Measurements from ENCODE around the gene FOXO6. TPM values are rescaled to one million over a fixed set of nuclear protein-coding genes. Genes with fewer than 3 reads are reported as not detected.

The FOXO6 gene
- total and polyA plus RNA-seq, 2 of the 13 experiments (the other 11 are each of a cell fraction or from before 2014, with no cell fraction given), result 0.13 TPM; not detected in 1

- no peak for TF ChIP-seq THAP11 (CRISPR knock-in tag; IDR thresholded peaks at IDR 0.05)
- TF ChIP-seq HNF4A (CRISPR knock-in tag; IDR thresholded peaks at IDR 0.05), result no peak
- TF ChIP-seq ZNF296 (CRISPR knock-in tag; conservative IDR thresholded peaks at IDR 0.05), result no peak
- no peak for TF ChIP-seq ZNF629 (CRISPR knock-in tag; conservative IDR thresholded peaks at IDR 0.05)
- no peak for TF ChIP-seq ZNF788 (CRISPR knock-in tag; IDR thresholded peaks at IDR 0.05; ENCODE audit: borderline replicate concordance)
- TF ChIP-seq SRSF4 (IDR thresholded peaks at IDR 0.05; ENCODE audit: low read depth, low read length, poor library complexity, severe bottlenecking), result no peak
- TF ChIP-seq, protein P1, sequence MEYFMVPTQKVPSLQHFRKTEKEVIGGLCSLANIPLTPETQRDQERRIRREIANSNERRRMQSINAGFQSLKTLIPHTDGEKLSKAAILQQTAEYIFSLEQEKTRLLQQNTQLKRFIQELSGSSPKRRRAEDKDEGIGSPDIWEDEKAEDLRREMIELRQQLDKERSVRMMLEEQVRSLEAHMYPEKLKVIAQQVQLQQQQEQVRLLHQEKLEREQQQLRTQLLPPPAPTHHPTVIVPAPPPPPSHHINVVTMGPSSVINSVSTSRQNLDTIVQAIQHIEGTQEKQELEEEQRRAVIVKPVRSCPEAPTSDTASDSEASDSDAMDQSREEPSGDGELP (IDR thresholded peaks at IDR 0.05; ENCODE audit: borderline replicate concordance, low read depth), result no peak
- no peak for TF ChIP-seq ZNF782 (CRISPR knock-in tag; IDR thresholded peaks at IDR 0.05; ENCODE audit: borderline replicate concordance)
- TF ChIP-seq SMYD3 (CRISPR knock-in tag; IDR thresholded peaks at IDR 0.05), result no peak
- TF ChIP-seq ZNF549 (CRISPR knock-in tag; IDR thresholded peaks at IDR 0.05), result no peak
- no peak for TF ChIP-seq FOSL1 (CRISPR knock-in tag; IDR thresholded peaks at IDR 0.05; ENCODE audit: borderline replicate concordance)
Observed at GRCh38 chr1:41387667-41388091, 26.4 kb downstream of the FOXO6 start (continued).

GRCh38 chr1:41388510-41388909 is 27.3 kb downstream of the FOXO6 start:
- ATAC-seq, result no peak
- H3K36me3 ChIP-seq (replicated peaks in 1 of 2; ENCODE audit: control insufficient read depth in 1 of 2, insufficient read depth in 2 of 2, low read length in 2 of 2), result no peaks in the 10 kb centered on the region
- ChIA-PET POLR2A (no interaction called here), CTCF (ENCODE audit: low intra/inter-chr PET ratio, low total read pairs) (no interaction called here)
- WGBS (ENCODE audit: low lambda C conversion rate), result 0% methylated on average over 3 of the region's 6 CpGs
- H3K4me2 ChIP-seq (ENCODE audit: low read depth, low read length), result no peak overlapping the region
- H3K79me2 ChIP-seq (ENCODE audit: insufficient read depth, low read length), result no peaks in the 10 kb centered on the region
- H3K27ac ChIP-seq (ENCODE audit: extremely low read length, insufficient read depth, low read length), result no peak overlapping the region
- H3K4me3 ChIP-seq (replicated peaks in 1 of 3; ENCODE audit: insufficient read depth in 1 of 3, low read depth in 2 of 3, low read length in 3 of 3), result no peak overlapping the region
- intact Hi-C loops (cut with micrococcal nuclease; ENCODE audit: unreplicated experiment) (no loop called here), in situ Hi-C loops (cut with HindIII; ENCODE audit: extremely low pct_ligation_motif_present, low pct_unique_long_range_greater_than_20kb) (no loop called here)
- no peak for DNase-seq (ENCODE audit: low spot score)
- no peak overlapping the region for H2AFZ ChIP-seq (ENCODE audit: low read length)
- no TSS peak for BruUV-seq (replicated peaks)
- H3K27me3 ChIP-seq (ENCODE audit: control insufficient read depth in 1 of 2, insufficient read depth in 2 of 2, low read length in 2 of 2), result peaks cover 2 to 41% of the 10 kb centered on the region in 2 experiments; a peak in 3 of 5 replicates
- no peaks in the 10 kb centered on the region for H4K20me1 ChIP-seq (ENCODE audit: insufficient read depth, low read length)
- H3K9me3 ChIP-seq (ENCODE audit: low read length), result no peaks in the 10 kb centered on the region
- no peaks in the 10 kb centered on the region for H3K4me1 ChIP-seq (ENCODE audit: insufficient read depth, low read length)
- no peak for FAIRE-seq
- no peak overlapping the region for H3K9ac ChIP-seq (ENCODE audit: insufficient read depth, low read depth, low read length)
- TF ChIP-seq ZNF614 (CRISPR knock-in tag; IDR thresholded peaks at IDR 0.05; ENCODE audit: borderline replicate concordance) (no peak), ZFP82 (CRISPR knock-in tag; IDR thresholded peaks at IDR 0.05; ENCODE audit: borderline replicate concordance) (no peak), HOXA7 (CRISPR knock-in tag; IDR thresholded peaks at IDR 0.05) (no peak), KDM1A (CRISPR knock-in tag; IDR thresholded peaks at IDR 0.05) (no peak)
- TF ChIP-seq, protein P2, sequence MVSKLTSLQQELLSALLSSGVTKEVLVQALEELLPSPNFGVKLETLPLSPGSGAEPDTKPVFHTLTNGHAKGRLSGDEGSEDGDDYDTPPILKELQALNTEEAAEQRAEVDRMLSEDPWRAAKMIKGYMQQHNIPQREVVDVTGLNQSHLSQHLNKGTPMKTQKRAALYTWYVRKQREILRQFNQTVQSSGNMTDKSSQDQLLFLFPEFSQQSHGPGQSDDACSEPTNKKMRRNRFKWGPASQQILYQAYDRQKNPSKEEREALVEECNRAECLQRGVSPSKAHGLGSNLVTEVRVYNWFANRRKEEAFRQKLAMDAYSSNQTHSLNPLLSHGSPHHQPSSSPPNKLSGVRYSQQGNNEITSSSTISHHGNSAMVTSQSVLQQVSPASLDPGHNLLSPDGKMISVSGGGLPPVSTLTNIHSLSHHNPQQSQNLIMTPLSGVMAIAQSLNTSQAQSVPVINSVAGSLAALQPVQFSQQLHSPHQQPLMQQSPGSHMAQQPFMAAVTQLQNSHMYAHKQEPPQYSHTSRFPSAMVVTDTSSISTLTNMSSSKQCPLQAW (CRISPR knock-in tag; IDR thresholded peaks at IDR 0.05), result no peak

Measured in HepG2 (cell line).